ENCODE data around the gene CD28.
"Not testable (repeated sequence)": the region's sequence is repeated elsewhere in the genome, so short reads cannot be mapped to it uniquely, and the experiment has no call there.

The CD28 gene

DNA sequence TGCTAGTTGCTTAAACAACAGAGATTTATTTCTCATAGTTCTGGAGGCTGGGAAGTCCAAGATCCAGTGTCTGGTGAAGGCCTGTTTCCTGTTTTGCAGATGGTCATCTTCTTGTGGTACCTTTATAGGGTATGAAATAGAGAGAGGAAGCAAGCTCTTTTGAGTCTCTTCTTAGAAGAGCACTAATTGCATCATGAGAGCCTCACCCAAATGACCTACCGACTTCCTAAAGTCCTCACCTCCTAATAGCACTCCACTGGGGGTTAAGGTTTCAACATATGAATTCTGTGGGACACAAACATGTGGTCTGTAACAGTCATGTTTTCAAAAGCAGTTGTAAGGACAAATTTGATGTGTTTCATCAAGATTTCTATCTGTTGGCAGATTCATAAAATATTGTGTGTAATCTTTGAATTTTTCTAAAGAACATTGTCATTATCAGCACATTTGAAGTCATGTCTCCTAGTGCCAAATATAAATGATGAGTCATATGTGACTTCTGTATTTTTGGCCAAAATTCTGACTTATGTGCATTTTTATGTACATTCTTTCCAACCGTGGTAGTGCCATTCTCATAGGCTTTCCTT lies 45.3 kb downstream of the CD28 start:
- DNase-seq: no peak

- no peak for DNase-seq
Measured at GRCh38 chr2:203756161-203756560, 49.7 kb downstream of the CD28 start.

GRCh38 chr2:203758841-203759689 lies 52.6 kb downstream of the CD28 start:
- DNase-seq: no peak

DNA sequence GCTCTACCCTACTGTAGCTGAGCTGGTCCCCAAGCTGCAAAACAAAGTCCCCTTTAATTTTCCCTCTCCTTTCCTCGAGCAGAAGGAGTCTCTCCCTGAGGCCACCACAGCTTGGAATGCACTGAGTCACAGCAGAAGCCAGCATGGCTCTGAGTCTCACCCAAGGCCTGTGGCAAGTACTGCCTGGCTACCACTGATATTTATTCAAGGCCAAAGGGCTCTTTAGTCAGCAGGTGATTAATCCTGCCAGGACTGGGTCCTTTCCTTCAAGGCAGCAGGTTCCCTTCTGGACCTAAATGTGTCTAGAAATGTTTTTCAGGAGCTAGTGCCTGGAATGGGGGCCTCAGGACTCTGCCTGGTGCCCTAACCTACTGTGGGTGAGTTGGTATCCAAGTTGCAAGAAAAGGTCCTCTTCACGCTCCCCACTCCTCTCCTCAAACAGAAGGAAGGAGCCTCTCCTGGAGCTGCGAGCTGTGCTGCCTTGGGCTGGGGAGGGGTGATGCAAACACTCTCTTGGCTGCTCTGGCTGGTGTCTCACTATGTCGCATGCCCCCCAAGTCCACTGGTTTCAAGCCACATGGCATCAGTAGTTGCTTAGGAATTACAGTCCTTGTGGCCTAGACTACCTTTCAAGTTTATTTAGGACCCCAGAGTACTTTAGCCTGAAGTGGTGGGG lies 53.4 kb downstream of the CD28 start:
- DNase-seq: no peak

- DNase-seq: no peak
Measured at GRCh38 chr2:203761121-203761520, 54.7 kb downstream of the CD28 start.

GRCh38 chr2:203763241-203763937 lies 57.0 kb downstream of the CD28 start:
- DNase-seq: no peak

GRCh38 chr2:203763938-203764664 lies 57.7 kb downstream of the CD28 start:
- no peak for DNase-seq

GRCh38 chr2:203772456-203773165 lies 66.2 kb downstream of the CD28 start:
- DNase-seq: no peak

DNA sequence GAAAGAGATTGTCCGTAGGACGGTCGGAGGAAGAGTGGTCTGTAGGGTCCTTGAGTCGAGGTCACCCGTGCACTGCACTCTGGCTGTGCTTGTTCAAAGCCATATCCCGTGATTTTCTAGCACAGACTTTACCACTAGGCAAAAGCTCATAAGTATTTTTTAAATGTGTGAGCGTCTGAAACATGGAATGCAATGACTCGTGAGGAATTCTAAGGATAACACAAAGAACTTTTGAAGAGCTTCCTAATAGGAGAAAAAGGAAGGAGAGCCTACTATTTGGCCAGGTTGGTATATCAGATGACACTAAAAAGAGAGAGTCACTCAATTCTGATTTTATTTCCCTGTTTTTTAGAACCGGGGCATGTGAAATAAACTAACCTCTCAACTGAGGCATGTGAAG lies 68.3 kb downstream of the CD28 start:
- no peak for DNase-seq

DNA sequence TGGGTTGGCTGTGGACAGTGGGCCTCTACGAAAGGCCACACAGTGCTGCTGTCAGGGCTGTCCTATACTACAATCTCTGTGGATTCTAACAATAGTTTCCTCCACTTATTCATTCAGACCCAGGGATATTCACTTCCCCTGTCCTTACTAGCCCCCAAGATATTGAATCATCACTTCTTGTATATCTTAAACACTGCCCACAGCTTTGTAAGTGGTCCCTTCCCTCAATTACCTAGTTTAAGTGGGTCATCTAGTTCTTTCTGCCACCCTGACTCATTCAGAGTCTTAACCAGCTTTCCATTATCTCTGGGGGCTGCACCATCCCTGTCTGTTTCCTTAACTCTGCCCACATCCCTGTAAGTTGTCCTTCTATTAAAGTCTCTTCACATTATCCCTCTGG lies 69.2 kb downstream of the CD28 start:
- DNase-seq: no peak

GRCh38 chr2:203777030-203777429 lies 70.6 kb downstream of the CD28 start:
- no peak for DNase-seq

DNA sequence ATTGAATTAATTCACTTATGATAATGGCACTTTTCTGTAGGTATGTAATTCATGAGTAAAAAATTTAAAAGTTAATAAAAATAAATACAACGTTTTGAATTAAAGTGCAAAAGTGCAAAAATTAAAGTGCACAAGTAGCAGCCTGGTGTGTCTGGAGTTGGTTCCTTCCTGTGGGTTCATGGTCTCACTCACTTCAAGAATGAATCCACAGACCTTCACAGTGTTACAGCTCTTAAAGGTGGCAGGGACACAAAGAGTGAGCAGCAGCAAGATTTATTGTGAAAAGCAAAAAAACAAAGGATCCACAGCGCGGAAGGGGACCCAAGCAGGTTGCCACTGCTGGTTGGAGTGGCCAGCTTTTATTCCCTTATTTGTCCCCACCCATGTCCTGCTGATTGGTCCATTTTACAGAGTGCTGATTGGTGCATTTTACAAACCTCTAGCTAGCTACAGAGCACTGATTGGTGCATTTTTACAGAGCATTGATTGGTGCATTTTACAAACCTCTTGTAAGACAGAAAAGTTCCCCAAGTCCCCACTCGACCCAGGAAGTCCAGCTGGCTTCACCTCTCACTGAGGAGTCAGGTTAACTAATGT lies 73.1 kb downstream of the CD28 start:
- DNase-seq: not testable (repeated sequence)

DNA sequence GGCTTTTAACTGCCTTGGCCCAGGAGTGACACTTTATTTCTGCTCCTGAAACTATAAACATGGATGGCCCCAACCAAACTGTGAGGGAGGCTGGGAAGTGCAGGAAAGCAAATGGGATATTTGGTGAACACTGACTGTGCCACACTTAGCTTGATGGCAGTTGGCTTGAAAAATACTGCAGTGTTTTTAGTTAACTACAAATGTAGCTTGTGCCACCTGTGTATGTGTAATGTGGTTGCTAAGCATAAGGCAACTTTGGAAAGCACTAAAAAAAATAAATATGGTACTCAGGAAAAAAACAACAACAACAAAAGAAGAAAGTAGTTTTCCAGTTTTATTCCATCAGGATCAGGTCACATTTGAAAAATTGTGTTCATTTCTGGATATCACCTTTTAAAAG lies 73.8 kb downstream of the CD28 start:
- DNase-seq: no peak

- no peak for DNase-seq
Measured at GRCh38 chr2:203781151-203781550, 74.7 kb downstream of the CD28 start.

DNA sequence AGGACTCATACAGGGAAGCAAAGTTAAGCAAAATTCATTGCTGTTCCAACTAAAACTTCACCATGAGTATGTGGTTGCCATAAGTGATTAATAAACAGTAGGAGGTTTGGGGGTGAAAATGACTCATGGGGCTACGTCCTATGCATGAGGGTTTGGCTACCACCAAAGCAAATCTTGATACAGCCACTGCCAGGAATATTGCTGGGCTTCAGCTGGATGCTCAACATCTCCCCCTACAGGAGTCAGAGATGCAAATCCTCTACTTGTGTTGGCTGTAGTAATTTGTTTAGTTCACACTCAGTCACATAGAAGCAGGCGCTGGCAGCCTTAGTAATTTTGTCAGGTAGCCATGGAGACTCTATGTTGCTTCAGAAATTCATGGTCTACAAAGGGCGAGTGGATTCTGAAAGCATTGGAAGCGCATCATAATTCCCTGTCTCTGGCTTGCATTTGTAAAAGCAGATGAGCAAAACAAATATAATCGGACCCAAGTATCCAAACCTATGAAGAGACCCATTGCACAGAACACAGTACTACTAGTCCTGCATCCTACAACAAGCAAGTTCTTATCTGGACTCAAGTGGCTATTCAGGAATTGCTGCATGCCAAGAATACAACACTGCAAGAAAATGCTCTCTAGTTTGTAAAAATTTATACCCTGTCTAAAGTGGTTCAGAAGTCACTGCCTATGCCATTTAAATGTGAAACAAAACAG lies 76.0 kb downstream of the CD28 start:
- DNase-seq: peak; percentile 24

DNA sequence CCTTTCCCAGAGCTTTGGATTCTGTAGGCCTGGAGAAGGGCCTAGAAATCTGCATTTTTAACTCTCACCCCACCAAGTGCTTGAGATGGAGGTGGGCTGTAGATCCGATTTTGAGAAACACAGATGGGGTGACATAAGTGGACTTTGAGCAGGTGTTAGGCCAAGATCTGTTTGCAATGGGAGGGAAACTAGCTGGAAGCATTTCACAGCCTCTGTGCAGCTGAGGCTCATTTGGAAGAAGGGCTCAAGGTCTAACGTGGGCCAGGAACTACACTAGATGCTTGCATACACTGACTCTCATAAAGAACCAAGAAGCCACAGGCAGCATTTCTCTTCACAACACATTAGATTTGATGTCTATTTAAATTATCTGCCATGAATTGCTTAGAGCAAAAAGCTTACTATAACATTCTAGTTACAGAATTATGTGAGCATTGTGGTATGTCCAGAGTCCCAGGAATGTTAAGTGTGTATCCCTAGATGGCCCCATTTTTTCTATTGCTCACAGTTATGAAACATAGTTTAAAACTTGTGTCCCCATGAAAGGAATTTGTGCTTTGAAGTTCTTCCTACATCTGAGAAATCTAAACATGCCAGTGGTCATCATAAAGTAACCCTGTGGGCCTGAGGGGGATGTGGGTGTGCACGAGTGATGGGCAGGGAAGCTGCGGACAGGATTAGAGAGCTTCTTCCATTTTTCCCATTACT lies 77.2 kb downstream of the CD28 start:
- DNase-seq: no peak

DNA sequence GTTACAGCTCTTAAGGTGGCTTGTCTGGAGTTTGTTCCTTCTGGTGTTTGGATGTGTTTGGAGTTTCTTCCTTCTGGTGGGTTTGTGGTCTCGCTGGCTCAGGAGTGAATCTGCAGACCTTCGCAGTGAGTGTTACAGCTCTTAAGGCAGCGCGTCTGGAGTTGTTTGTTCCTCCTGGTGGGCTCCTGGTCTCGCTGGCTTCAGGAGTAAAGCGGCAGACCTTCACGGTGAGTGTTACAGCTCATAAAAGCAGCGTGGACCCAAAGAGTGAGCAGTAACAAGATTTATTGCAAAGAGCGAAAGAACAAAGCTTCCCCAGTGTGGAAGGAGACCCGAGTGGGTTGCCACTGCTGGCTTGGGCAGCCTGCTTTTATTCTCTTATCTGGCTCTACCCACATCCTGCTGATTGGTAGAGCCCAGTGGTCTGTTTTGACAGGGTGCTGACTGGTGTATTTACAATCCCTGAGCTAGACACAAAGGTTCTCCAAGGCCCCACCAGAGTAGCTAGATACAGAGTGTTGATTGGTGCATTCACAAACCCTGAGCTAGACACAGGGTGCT lies 78.4 kb downstream of the CD28 start:
- not testable (repeated sequence) for DNase-seq

DNA sequence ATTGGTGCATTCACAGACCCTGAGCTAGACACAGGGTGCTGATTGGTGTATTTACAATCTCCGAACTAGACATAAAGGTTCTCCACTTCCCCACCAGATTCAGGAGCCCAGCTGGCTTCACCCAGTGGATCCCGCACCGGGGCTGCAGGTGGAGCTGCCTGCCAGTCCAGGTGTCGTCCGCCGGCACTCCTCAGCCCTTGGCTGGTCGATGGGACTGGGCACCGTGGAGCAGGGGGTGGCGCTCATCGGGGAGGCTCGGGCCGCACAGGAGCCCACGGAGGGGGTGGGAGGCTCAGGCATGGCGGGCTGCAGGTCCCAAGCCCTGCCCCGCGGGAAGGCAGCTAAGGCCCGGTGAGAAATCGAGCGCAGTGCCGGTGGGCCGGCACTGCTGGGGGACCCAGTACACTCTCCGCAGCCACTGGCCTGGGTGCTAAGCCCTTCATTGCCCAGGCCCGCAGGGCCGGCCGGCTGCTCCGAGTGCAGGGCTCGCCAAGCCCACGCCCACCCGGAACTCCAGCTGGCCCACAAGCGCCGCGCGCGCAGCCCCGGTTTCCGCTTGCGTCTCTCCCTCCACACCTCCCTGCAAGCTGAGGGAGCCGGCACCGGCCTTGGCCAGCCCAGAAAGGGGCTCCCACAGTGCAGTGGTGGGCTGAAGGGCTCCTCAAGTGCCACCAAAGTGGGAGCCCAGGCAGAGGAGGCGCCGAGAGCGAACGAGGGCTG lies 79.1 kb downstream of the CD28 start:
- not testable (repeated sequence) for DNase-seq

Data from NCI-H1048 (cell line).